ENCODE measurements around the gene PLEKHH2.
"Not testable (repeated sequence)": the region's sequence is repeated elsewhere in the genome, so short reads cannot be mapped to it uniquely, and the experiment has no call there.

Gene PLEKHH2

GRCh38 chr2:43637030-43637803, at the start of gene PLEKHH2:
TSS of gene PLEKHH2 (plus strand) at chr2:43637260. CDS start at chr2:43644674, 7,414 bp downstream.
- peak; percentile 58 to 89 for DNase-seq

DNA sequence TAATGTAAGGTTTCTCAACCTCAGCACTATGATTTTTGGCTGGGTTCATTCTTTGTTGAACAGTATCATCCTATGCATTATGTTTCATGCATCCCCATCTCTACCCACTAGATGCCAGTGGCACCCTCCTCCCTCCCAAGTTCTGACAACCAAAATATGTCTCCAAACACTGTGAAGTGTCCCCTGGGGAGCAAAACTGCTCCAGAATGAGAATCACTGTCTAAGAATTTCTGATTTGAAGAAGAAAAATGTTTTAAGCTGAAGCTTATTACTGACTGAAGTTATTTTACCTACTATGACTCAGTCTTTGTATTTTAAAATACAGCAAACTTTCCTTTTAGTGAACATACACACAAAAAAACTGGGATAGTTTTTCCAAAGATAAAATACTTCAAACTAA, 44.6 kb upstream of the PLEKHH2 start:
- peak in 1 of 2 experiments; percentile 6 for DNase-seq

GRCh38 chr2:43593254-43593653, 43.8 kb upstream of the PLEKHH2 start:
- no peak for DNase-seq

- no peak for DNase-seq
Measured at GRCh38 chr2:43594875-43595274, 42.2 kb upstream of the PLEKHH2 start.

DNA sequence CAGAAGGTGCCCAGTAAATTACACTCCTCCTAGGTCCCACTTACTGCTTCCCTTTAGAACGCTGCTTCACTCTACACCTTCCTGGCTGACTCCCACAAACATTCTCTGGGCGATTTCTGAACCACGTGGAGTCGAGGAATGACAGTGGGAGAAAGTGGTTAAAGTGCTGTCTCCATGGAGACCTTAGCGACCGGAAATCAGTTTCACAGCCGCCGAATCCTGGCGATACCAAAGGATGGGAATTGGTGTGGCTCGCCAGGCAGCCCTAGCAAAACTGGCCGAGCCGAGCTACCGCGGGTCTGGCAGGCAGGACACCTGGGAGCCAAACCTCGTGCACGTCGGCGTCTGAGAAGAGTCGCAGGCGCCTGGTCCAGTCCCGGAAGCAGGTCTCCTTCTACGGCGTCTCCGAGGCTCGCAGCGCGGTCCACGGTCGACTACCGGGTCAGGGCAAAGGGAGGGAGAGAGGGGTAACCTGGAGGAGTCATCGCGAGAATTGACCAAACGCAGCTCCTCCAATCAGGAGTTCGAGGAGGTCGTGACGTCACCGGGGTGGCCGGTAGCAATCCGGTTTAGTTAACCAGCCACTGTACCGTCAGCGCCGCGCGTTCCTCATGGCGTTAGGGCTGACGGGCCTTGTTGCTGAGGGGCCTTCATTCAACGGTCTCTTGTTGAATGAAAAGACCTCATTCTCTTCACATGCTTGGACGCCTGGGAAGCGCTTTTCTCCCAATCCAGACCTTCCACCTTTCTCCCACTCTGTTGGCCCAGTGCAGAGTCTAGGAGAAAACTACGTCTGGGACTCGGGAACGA, 41.3 kb upstream of the PLEKHH2 start, which contains the start of gene THADA:
TSS of gene THADA (minus strand) at position 436 of the 810 bp plus-strand sequence. CDS start 3,646 bp downstream, outside the sequence.
- peak; percentile 99 for DNase-seq

GRCh38 chr2:43600596-43600995, 36.5 kb upstream of the PLEKHH2 start:
- not testable (repeated sequence) for DNase-seq

DNA sequence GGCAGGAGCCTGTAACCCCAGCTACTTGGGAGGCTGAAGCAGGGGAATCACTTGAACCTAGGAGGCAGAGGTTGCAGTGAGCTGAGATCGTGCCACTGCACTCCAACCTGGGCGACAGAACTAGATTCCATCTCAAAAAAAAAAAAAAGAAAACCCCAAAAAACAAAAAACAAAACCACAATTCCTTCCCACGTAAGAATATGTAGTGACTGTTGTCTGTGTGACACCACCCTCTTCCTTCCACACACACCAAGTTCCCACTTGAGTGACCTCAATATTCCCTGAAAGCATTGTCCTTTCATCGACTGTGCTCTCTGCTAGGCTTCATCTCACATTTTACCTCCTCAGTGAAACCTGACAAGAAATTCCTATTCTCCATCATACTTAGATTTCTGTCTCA, 32.4 kb upstream of the PLEKHH2 start:
- DNase-seq, result no peak

GRCh38 chr2:43605079-43605655, 31.9 kb upstream of the PLEKHH2 start:
- peak; percentile 9 to 73 for DNase-seq

DNA sequence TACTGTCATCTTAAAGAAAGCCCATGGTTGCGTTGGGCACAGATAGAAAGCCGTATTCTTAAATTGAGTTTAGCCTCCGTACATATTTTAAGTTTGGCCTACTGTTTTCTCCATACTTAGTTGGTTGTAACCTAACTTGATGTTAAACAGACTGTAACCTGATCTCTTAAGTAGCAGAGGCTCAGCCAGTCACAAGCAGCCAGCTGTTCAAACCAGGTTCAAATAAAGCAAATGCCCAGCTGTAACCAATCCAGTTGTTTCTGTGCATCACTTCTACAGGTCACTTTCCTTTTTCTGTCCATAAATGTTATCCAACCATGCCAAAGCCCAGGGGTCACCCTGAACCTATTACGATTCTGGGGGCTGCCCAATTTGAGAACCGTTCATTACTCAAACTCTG, 31.2 kb upstream of the PLEKHH2 start:
- DNase-seq, result peak; percentile 34 to 78

DNA sequence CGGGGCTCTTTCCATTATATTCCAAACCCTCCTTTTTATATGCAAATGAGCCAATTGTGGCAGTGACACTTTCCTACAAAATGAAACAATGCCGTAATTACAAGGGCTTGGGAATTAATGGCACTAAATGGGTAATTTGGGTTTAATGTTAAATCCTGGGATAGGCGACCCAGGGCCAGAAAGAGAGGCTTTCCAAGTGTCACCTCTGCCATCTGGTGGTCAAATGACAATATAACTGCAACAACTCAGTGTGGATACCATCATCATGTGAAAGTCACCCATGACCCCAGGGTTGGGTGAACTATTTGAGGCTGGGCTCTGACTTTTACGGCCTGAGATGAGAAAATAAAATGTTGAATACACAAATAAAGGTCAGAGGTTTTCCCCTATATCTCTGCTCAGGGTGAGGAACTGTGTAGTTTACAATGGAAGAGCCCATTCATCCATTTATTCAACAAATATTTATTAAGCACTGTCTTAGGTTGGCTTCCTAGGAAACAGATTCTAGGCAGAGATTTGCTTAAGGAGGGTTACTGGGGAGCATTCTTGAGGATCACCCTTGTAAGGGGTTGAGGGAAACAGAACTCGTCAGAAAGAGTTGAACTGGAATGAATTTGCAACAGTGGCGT, 27.7 kb upstream of the PLEKHH2 start:
- DNase-seq, result peak; percentile 25 to 73

GRCh38 chr2:43610361-43610760, 26.7 kb upstream of the PLEKHH2 start:
- DNase-seq, result no peak

- peak; percentile 57 to 72 for DNase-seq
Measured at GRCh38 chr2:43611987-43612894, 24.8 kb upstream of the PLEKHH2 start.

GRCh38 chr2:43612944-43613343, 24.1 kb upstream of the PLEKHH2 start:
- peak in 1 of 2 experiments; percentile 13 for DNase-seq

GRCh38 chr2:43616967-43617680, 19.9 kb upstream of the PLEKHH2 start:
- DNase-seq, result no peak

DNA sequence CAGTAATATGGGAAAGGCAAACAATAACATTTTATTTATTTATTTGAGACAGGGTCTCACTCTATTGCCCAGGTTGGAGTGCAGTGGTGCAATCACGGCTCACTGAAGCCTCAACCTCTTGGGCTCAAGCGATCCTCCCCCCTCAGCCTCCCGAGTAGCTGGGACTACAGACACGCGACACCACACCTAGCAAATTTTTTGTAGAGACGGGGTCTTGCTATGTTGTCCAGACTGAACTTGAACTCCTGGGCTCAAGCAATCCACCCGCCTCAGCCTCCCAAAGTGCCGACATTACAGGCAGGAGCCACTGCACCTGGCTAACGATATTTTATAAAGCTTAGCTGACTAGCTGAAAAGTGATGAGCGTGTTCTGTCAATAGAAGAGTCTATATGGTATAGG, 17.5 kb upstream of the PLEKHH2 start:
- DNase-seq, result no peak

DNA sequence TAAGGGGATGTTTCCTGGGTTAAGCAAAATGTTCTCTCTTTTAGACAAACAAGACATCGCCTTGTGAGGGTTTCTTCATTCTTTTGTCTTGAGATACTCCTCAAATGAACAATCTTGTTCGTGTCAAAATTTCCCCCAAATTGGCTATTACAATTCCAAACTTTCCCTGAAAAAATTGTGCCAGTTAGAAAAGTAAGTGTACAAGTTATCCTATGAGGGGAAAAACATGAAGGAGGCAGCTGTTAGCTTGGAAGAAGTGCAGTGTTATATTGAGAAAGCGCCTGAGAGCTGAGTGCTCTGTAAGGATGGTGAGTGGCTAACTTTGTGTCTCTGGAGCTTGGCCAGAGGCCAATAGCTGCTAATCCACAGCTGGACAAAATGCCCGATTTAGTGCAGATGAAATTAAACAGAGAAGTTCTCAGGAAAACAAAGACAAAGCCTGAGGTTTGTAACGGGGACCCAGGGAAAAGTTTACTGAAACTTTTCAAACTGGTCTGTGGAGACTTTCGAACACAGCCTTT, 14.1 kb upstream of the PLEKHH2 start:
- peak; percentile 26 to 84 for DNase-seq

GRCh38 chr2:43631618-43632317, 5.3 kb upstream of the PLEKHH2 start:
- DNase-seq, result no peak

- no peak for DNase-seq
Measured at GRCh38 chr2:43634604-43635306, 2.3 kb upstream of the PLEKHH2 start.

GRCh38 chr2:43636153-43636552, 907 bp upstream of the PLEKHH2 start:
- DNase-seq, result not testable (repeated sequence)

DNA sequence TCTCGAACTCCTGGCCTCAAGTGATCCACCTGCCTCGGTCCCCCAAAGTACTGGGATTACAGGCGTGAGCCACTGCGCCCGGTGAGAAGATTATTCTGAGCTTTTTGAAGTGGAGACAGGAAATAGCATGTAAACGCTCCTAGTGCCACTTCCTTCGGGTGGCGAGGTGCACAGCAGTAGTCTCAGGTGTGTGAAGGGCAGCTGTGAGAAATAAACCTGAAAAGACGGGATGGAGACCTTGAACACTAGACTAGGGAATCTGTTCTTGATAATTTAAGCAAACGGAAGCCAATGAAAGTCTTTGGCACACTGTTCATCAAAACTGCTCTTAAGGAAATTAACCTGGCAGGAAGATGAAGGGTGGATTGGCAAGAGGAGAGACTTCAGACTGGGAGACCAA, 439 bp upstream of the PLEKHH2 start:
- peak in 1 of 2 experiments; percentile 59 for DNase-seq
